Activated CD4-positive, alpha-beta T cell treated with anti-CD3 and anti-CD28 coated beads, Interleukin-2, amount 50 U/mL, for 24 hours (primary cell): Measurements from ENCODE around the gene MGMT.

Source experiments
- DNase-seq, 2 donors: peaks; one replicate each; pipeline ENCODE4 v3.0.0-alpha.2; 2020; ENCODE audit warnings: low read depth in 1 of 2, low spot score in 1 of 2

The MGMT gene

DNA sequence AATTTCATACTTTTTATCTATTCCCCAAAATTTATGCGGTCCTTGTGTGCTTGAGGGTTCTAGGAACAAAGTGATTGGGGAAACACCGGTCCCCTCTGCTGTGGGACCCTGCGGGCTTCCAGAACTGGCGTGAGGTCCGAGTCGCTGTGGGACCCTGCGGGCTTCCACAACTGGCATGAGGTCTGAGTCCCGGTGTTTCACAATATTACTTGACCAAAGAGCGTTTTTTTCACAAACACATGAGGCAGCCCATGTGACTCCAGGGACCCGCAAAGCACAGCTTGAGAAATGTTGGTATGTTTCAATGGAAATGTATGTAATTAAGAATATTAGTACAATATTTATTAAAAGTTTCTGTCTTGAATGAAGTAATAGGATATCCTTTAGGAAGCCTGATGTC lies 212.2 kb downstream of the MGMT start:
- DNase-seq: no peak

DNA sequence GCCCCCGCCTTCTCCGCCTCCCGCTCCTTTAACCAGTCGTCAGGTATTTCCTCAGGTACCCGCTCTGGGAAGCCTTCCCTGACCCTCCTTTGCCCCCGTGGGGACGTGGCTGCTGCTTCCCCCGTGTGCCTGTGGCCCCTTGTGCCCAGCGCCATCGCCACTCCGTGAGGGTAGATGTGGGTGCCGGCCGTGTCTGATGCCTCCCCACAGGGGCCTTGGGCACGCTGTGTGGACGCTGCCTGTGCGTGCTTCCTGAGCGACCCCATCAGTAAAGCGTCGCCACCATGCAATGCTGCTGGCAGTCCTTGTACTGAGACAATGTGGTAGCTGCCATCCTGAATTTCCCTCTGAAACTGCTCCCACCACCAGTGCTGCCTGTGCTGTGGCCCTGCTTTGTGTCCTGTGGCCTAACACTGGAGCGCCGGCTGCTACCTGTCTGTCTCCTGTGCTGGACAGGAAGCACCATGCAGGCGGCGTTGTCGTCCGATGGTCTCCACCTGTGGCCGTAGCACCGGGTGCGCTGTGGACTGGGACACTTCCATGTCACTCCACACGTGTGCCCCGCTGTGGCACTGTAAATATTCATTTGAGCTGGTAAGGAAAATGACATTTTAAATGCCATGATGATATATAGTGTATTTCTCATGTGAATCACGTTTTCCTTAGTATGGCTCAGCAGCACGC lies 213.8 kb downstream of the MGMT start:
- DNase-seq: no peak

GRCh38 chr10:129681856-129682255 lies 214.8 kb downstream of the MGMT start:
- DNase-seq: no peak

DNA sequence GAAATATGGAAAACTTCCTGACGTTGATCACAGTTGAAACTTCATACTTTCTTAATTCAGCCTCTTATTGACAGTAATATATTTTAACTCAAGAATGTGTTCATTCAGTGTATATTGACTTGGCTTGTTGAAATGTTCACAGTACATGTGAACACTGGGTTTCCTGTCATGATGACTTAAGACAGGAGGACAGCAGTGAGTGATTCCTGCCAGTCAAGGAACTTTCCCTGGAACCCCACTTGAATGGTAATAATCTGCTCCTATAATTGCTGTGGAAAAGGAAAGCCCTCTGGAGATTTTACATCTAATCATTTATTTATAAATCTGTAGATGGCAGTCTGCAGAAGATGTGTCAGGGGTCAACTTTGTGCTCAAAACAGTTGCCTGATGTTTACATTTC lies 216.5 kb downstream of the MGMT start:
- DNase-seq: no peak

GRCh38 chr10:129683920-129684319 lies 216.9 kb downstream of the MGMT start:
- no peak for DNase-seq

GRCh38 chr10:129685271-129685670 lies 218.2 kb downstream of the MGMT start:
- no peak for DNase-seq

DNA sequence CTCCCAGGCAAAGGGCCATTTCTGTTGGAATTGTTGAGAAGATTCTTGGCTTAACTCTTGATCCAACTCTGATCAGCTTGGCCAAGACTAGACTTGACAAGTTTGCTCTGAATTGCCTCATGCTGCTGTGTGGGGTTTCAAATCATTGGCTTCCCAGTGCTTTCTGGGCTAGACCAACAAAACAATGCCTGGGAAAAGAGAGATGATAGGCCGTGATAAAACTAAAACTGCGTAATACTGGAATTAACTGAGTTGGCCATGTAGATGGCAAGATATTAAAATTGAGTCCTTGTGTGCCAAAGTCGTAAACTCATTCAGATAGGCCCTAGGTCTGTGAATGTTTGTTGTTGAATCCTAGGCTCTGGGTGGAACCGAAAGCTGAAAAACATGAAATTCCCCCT lies 222.6 kb downstream of the MGMT start:
- no peak for DNase-seq

DNA sequence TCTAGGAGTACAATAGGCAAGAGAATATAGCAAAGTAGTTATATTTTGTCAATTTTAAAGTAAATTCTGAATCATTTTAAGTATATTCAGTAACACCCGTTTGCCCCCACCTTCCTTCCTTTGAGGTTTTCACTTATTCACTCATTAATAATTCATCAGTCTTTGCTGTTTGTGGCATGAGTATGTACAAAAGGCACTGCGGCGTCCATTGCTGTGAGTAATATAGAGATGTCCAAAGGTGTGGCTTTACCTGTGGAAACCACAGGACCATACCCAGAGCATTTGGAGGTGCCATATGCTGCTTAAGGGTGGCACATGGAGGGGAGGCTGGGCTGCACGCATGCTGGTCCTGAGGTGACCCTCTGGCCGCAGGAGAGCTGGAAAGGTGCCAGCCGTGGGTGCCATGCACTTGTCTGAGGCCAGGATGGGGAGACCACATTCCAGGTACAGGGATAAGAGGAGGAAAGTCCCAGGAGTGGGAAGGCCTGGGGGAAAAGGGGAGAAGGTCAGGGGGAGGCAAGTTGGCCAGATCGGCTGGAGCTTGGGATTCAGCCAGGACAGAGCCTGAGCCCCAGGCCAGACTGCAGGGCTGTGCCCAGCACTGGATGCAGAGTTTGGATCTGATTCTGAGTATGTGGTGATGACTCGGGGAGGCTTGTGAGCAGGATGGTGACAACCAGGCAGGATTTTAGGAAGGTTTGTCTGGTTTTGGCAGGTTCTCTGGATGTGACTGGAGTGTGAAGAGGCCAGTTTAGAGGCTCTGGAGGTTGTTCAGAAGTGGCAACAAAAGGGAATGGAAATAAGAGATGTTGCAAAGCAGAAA lies 223.4 kb downstream of the MGMT start:
- no peak for DNase-seq

- no peak for DNase-seq
These were observed 225.7 kb downstream of the MGMT start for GRCh38 chr10:129692695-129693094.

GRCh38 chr10:129693382-129693781 lies 226.3 kb downstream of the MGMT start:
- DNase-seq: no peak

GRCh38 chr10:129694184-129694583 lies 227.1 kb downstream of the MGMT start:
- DNase-seq: no peak

DNA sequence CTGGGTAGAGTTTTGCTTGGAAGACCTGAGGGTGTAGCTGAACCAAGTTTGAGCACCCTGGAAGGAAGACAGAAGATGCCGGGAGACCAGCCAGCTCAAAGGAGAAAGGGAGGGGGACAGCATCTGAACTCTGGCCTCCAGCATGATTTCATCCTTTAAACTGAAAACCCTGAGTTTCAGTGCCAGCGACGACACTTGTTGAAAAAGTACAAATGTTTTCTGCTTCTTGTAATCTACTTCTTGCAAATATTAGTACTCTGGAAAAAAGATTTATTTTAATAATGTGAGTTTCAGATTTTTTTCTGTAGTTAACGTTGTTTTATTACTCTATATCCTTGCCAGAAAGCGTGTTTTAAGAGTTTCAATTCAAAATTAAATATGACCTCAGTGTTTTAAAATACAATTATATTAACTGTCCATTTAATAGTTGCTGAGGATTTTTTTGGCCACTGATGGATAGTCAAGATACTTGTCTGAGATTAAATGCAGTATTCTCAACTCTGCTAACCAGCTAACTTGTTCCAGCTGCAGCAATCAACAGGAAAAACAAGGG lies 227.7 kb downstream of the MGMT start:
- DNase-seq: no peak

DNA sequence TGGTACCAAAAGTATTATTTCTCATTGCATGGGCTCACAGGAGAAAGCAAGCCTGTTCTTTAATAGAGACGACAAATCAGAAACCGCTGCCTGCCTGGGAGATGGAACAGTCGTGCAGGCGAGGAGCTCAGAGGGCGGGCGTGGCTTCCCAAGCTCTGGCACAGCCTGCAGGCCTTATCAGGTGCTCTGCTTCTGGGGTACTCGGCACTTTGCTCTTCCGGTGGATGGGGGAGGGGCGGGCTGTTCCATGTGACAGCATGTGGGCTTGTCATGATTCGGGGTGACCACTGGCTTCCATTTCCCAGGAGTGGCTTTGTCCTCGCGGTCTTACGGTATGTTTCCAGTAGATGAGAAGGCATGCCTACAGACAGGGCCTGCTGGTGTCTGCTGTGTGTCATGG lies 228.6 kb downstream of the MGMT start:
- no peak for DNase-seq

DNA sequence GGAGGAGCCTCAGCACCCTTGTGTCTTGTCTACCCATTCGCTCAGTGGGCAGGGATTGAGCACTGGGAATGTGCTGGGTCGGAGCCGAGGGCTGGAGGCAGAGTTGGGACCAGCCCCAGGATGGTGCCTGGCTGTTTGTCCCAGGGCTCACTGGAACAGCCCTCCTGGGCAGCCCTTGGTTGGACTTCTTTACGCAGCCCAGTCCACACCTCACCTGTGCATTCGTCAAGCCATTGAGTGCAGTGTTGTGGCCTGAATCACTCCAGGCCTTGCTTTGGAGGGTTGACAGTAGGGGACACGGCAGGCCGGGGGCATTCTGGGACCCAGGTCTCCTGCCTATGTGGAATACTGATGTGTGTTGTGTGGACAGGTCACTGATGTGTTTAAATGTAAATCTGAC lies 229.6 kb downstream of the MGMT start:
- no peak for DNase-seq

- no peak for DNase-seq
These were observed 230.6 kb downstream of the MGMT start for GRCh38 chr10:129697463-129698247.

GRCh38 chr10:129699722-129700340 lies 232.8 kb downstream of the MGMT start:
- no peak for DNase-seq

DNA sequence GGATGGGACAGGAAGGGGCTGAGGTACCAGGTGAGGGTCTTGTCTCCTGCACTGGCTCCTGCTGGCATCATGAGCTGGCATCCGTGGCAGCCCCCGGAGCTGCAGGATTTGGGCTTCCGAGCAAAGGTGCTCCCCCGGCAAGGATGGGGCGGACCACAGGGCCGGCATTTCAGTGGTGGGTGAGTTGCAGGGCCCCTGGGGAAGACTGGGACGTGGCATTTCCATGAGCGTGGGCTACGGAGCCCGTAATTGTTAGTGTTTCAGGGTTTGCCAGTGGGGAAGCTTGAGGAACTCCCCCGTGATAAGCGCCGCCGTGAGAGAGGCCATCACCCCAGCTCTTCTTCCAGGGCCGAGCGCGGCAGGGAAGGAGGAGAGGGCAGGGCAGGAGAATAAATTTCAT lies 235.6 kb downstream of the MGMT start:
- no peak for DNase-seq

- no peak for DNase-seq
These were observed 236.5 kb downstream of the MGMT start for GRCh38 chr10:129703287-129704137.

GRCh38 chr10:129704225-129704624 lies 237.2 kb downstream of the MGMT start:
- DNase-seq: no peak

DNA sequence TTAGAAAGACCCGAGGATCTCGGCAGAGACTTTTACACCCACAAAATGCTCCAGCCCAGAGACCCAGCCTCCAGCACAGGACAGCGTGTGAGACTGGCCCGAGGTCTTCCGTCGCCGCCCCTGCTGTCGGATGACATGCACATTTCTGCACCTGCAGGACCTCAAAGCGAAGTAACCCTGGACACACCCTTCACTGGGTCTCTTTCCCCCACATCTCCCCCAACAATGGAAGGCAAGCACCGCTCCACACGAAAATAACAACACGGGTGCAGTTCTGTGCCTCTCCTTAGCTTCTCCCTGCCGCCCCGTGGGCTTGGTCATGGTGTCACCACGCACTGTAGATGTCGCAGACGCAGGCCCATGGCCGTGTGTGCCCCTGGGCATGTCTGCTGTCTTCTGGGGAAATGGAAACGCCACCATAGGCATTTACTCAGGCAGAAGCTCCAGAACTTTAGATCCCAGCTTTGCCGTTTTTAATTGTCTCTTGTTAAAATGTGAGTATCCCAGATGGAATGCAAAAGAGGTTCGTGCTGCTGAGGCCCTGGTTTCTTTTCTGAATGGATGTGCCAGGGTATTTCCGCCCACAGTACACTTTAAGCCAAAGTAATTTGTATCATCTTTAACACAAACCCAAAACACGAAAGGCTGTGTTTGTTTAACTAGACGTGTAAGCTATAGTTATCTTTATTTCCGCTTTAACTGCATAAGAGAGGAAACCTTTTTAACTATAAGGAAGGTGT lies 237.9 kb downstream of the MGMT start:
- DNase-seq: no peak
